ENCODE measurements around the gene ITGB2.

ITGB2 gene

DNA sequence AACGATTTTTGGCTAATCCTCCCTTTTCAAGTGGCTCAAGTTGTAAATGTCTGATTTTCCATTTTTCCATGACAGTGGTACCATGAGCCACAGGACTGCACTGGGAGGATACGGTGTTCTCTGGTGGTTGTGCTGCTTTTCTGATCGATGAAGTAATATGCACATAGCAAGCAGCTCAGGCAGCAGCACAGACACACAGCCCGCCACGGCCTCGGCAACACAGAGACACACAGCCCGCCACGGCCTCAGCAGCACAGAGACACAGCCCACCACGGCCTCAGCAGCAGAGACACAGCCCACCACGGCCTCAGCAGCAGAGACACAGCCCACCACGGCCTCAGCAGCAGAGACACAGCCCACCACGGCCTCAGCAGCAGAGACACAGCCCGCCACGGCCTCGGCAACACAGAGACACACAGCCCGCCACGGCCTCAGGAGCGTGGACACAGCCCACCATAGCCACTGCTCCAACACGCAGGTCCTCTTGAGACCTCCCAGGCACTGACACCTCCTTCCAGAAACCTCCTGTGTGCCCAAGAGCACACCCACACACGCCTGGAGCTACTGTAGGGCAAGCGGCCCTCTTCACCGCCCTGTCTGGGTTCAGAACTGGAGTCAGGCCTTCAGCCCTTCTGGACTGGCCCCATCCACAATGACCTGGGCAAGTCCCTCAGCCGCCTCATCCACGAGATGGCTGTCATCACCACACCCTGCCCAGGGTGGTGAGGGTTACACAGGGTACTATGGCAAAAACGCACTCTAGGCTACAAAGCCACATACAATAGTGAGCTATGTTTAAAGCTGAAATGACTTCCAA, 57.6 kb downstream of the ITGB2 start:
- DNase-seq: no peak

DNA sequence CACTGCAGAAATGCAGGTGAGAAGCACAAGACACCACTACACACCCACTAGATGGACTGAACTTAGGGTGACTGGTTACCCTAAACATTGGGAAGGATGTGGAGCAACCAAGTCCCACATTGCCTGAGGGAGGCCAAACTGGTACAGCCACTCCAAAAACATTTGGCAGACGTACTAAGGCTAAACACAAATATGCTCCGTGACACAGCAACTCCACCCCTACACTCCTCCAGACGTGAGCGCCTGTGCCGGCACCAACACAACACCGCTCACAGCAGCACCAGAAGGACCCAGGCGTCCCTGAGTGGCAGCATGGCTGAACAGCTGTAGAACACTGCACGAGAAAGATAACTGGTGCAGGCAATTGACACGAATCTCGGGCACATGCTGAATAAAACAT, 61.9 kb downstream of the ITGB2 start:
- DNase-seq: no peak

DNA sequence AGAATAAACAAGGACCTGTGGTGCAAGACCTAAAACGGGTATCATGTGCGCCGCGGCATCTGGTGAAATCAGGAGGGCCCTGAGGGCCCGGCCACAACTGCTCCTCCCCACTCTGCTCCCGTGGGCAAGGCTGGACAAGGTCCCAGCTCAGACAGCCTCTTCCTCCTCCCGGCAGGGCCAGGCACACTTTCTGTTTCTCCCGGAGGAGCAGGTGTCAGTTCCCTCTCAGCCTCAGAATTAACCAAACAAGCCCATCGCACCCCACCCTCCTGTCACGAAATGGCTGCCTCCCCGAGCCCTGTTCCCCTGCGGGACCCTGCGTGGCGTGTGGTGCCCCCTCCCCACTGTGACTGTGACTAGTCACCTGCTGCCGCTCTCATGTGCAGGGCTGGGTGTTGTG, 62.4 kb downstream of the ITGB2 start:
- DNase-seq: no peak

DNA sequence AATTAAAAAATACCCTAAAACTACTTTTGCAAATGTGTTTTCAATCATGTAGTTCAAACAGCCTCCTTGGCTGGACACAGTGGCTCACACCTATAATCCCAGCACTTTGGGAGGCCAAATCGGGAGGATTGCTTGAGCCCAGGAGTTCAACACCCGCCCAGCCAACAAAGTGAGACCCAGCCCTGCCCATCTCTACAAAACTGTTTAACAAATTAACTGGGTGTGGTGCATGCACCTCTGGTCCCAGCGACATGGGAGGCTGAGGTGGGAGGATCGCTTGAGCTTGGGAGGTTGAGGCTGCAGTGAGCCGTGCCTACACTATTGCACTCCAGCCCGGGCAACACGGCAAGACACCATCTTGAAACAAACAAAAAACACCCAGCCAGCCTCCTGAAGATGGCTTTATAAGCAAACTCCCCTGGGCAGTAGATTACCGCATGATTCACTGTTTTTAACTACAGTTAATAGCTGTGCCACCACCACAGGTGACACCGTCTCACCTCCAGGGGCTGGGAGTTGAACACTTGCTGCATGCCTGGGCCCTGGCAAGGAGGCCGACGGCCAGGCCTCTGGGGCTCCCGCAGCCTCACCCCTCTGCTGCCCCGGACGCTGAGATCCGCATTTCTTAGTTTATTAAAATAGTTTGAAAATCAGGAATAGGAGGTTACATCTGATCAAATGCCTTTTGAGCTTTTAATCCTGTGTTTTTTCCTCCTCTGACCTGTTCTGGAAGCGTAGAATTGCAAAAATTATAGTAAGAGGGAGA, 63.4 kb downstream of the ITGB2 start:
- DNase-seq: no peak

DNA sequence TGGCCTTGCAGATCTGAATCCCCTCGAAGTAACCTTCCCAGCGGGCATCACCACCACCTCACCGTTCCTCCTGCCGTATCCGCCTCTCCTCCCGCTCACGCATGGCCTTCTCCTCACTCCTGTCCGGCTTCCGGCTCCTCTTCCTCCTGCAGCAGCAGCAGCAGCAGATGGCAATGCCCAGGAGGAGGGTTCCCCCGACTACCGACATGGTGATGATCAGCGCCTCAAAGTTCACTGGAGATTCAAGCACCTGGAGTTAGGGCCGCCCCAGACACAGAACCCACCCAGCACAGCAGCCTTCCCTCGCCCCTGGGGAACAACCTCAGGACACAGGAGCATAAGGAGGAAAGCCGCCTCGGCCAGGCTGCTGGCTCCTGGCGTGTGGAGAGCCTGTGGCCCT, 64.6 kb downstream of the ITGB2 start:
- no peak for DNase-seq

DNA sequence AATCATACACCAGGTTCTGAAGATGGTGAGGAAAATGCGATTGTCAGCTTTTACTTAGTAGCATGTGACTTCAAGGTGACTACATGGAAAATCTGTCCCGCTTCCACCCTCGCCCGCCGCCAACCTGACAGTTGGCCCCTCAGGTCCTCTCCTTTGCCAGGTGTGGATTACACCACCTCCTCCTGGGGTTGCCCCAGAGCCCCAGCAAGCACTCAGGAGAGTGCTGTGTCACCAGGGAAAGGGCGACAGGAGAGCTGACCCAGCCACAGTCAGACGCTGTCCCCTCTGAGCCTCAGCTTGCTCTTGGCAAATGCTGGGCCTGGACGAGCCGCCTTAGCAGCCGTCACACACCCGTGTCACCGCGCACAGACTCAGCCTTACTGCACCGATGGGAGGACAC, 65.1 kb downstream of the ITGB2 start:
- DNase-seq: no peak

DNA sequence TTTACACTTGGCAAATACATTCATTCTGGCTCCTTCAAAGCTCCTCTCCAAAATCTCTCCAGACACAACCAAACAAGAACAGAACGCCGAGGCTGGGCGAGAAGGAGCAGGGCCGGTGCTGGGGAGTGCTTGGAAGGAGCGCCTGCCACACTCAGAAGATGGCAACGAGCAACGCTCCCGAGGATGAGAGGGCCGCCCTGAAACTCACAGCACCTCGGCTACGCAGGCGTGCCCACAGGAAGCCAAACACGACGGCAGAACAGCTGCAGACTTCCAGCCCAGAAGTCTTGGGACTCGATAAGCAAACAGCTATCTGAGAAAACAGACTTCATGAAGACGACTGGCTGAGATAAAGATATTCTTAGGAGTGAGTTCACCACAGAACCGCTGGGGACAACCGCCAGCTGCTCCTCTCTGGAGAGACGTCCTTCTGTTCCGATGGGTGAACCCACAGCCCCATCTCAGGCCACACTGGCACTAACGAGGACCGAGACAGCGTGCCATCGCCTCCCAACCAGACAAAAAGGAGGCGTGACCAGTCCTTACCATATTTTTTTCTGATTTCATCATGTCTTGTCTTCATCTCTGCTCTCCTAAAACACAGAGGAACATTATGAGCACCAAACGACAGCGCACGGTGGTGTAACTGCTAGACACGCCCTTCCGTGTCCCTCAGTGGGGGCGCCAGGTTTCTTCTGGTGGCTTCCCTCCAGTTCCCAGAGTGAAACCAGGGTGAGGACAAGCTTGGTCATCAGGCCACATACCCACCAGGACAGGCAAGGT, 65.8 kb downstream of the ITGB2 start:
- DNase-seq: no peak

DNA sequence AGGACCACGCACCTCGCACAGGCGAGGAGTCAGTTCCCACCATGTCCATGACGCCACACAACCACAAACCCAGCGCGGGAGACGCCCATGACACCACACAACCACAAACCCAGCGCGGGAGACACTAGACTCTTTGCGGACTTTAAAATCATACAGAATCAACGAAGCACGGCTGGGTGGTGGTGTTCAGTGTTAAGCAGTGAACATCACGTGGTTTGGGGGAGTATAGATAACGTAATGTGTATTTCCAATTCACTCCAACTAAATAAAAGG, 66.4 kb downstream of the ITGB2 start:
- DNase-seq: no peak

DNA sequence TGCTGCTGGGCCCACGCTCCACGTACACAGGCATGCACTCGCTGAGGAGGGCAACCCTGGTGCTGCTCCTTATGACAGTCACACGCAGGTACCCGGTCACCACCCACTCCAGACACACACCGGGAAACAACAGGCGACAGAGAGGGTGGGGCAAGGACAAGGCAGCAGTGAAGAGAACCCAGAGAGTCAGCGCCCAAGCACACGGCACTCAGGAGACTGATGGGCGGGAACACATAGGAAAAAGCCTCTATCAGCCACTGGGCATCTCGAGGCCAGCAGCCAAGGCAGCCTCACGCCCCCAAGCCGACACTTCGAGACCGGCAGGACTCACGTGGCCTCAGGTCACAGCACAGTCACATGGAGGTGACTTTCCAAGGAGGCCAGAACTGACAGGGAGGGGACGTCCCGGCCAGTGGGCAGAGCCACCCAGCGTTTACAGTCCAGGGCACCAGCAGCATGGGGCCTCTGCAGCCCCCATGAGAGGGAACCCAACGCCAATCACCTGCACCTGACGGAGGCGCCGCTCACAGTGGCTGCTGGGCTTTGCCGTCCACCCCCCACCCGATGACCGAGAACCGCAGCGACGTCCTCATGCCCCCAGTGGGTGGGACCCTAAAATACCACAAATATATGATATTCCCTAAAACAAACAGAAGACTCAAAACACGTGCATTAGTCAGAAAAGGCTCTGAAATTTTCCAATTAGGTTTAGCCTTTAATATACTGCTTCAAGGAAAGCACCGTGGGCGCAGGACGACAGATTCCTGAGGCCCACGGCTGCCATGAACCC, 66.9 kb downstream of the ITGB2 start:
- DNase-seq: no peak

DNA sequence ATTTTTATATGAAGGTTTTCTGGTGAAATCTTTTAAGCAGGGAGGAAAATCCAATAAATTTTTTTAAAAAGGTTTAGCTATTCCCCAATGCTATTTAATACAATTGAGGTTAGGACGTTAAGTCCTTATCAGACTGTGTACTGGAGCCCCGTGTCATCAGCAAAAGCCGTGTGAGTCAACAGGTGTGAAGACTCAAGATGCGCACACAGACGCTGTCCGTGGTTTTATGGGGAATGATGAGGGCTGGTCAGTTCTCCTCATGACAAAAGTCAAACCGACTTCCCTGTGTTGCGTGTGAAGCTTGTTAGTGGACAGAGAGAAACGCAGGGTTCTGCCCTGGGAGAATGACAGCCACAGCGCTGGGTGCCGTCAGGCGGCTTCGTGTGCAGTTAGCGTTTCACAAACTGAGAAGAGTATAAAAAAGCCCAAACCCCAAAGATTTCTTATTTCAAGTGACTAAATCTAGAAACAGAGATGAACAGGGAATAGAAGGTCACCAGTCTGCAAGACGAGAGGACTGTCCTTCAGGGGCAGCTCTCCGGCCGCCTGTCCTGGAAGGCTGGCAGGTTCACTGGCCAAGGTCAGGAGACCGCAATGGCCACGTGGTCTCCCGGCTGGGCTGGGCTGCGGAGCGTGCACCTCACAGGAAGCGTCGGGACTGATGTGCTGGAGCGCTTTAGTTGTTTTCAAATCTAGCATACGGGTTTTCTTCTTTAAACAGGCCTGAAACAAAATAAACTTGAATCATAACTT, 69.6 kb downstream of the ITGB2 start:
- DNase-seq: no peak

DNA sequence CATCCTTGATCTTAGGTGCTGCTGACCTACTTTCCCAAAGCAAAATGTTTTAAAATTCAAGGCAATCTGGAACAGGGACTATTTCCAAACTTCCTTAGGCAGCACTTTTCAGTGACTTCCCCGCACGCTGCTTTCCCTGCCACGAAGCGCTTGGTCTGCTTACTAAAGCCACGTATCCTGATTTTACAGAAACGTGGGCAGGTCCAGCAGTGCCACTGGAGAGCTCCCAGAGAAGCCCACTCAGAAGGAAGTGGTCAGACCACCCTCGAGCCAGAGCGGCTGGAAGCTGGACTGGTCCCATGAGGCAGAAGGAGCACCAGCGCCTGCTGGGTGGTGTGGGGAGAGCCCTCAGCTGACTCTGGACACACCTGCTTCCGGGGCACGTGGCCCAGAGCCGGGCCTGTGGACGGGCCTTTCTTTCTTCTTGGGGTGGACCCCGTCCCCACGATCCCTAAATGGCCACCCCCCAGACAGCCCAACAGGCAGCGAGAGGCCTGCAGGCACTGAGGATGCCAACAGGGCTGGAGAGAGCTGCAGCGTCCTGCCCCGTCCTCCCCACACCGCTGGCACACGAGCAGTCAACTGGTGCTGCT, 70.4 kb downstream of the ITGB2 start:
- no peak for DNase-seq

DNA sequence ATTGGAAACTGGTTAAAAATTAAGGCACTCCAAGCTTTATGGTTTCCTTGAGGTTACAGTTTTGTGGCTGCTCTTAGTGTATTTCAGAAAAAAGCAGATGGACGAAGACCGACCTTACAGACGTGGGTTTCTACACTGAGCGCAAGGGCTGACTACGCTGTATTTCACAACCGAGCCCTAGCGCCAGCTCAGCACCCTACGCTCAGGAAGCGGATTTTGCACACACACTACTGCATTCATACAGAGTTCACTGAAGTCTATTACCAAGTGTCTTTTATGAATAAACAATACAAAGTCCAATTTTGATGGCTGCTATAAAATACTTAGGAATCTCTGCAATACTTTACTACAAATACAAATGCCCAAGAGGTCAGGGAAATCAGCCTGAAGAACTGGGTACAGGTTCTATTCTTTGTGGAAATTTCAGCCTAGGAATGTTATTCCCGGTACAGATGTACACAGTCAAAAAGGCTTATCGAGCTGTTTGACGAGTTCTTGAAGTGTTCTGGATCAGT, 71.0 kb downstream of the ITGB2 start:
- DNase-seq: no peak

DNA sequence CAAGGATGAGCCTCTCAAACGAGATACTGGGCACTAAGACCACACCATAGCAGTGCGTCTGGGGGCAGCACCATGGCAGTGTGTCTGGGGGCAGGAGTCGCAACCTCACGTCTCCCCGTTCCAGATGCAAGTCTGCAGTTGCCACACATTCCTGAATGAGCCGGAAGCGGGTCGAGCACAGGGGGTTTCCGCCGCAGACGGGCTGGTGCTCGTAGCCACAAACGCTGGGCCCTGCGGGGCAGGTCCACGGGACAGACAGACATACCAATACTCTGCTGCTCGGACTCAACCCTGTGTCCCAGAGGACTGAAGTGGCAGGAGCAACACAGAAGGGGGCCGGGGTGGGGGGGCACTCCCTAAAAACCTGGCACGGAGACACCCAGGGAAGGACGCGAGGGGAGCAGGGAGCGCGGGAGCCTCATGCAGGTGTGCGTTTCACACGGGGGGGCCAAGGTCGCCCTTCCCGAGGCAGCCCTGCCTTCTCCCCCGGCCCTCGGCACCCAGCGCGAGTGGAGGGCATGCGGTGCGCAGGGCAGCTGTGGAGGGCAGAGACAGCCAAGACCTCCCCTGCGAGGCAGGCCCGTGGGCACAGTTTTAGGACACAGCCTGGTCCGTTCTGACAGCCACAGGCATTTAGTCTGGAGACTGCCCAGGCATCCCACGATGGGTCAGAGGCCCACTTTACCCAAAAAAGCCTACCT, 71.7 kb downstream of the ITGB2 start:
- no peak for DNase-seq

DNA sequence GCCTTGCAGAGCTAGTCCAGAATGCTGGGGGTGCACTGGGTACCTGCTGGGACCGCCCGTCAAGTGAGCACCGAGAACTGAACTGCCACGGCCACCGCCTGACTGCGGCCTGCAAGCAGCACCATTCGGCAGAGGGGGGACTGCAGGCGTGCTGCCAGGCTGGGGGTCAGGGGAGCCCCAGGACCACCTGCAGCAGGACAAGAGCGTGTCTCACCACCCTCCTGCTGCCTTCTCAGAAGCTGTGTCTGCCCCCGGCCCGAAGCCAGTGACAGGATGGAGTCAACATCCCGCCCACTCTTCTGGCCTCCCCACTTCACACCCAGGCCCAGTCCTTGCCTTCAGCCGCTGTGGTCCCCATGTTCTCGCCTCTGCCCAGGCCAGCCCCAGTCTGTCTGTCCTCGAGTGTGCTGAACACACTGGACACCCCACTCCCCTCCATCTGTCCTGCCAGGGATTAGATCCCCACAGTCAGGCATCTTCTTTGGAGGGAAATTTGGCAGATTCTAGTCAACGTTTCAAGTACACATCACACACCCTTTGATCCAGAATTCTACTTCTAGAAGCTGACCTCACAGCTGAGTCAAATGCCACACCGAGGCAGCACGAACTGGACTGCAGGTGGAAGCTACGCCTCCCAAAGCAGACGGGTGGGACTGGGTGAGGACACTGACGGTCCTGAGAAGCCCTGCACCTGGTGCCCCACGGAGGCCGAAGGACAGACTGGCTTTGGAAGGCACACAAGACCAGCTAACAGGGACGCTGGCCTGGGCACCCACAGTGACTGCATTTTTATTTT, 73.2 kb downstream of the ITGB2 start:
- no peak for DNase-seq

DNA sequence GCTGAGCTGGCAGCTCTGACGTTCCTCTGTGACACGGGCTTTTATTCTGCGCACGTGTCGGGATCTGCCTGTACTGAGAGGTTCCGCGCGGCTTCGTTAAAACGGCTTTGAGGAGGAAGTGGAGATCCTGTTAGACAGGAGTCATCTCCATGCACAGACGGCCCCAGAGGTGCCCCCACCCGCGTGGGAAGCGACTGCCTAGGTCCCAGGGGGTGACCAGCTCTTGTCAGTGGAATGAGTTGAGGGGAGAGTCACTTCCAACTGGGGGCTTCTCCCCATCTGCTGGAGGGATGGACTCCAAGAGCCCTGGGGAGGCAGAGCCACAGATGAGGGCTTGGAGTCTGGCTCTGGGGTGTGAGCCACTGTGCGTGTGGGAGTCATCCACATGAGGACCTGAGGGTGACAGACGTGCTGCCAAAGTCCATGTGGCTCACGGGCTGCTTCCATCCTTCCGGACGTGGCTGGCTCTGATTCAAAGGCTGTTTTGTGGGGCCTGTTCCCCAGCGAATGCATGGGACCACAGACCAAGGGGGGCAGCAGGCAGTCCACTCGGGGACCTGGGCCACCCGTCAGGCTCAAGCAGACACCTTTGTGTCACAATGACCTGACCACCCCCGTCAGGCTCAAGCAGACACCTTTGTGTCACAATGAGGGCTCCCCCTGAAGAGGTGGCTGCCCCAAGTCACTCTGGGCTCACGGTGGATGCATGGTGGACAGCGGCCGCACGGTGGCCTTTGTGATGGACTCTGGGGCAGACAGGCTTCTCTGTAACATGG, 74.0 kb downstream of the ITGB2 start:
- peak; percentile 21 for DNase-seq

DNA sequence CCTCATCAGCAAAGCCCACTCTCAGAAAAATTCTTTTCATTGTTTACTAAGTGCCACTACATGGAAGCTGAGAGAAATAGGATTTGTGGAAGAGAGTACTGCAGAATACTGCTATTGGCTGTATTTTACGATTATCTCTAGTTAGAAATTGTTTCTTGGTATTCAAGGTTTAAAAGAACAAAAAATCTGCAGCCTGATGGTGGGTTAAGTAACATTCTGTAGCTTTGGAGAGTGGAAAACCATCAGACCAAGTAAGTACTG, 74.5 kb downstream of the ITGB2 start:
- no peak for DNase-seq

DNA sequence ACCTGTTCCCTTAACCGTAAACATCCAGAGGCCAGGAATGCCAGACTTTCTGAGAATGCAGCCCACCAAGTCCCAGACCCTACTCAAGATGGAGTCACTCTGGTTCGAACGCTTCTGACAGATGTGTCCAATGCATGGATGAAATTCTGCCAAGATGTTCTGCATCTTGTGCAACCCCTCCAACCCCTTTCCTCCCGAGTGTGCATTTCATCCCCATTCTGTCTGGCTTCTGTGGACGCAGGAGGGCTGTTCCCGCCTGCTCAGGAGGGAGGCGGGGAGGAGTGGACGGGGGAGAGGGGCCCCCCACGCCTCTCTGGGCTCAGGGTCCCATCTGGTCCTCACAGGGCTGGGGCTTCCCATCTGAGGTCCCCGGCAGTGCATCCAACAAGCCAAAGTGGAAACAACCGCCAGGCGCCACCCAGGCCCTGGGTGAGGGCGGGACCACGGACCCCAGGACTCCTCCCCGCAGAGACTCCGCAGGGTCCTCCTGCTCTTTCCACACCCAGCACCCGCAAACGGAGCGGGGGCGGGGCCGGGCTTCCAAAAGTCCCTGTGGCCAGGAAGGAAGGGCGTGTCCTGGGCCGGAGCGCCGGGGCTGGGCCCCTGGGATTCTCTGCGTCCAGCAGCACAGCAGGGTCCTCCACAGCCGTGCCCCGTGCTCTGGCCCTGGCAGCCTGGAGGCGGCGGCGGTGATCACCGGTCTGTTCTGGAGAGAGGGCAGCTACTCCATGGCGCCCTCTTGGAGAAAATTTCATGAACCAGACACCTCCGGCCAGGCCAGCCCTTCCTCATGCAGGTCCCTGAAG, 75.1 kb downstream of the ITGB2 start:
- peak; percentile 55 for DNase-seq

DNA sequence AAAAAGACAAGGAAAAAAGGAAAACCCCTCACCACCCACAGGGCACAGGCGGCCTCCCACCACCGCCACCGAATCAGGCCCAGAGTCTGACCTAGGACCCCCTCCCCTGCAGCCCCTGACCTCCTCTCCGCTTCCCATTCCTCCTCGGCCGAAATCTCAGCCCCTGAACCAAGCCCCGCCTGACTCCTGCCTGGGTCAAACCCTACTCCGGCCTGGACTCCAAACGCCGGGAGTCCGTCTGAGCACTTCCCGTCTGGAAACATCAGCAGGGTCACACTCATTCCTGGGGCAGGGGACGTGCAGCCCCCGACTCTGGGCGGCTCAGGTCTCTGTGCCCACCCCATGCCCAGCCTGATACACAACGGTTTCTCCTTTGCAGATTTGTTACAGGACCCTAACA, 76.4 kb downstream of the ITGB2 start:
- no peak for DNase-seq
